ENCODE data around the gene FARSA. TPM values are rescaled to one million over a fixed set of nuclear protein-coding genes. Genes with fewer than 3 reads are reported as not detected.

Gene FARSA
- total and polyA plus RNA-seq, 2 of the 4 experiments (the other 2 are of a cell fraction), result 49.3 to 80.9 TPM

DNA sequence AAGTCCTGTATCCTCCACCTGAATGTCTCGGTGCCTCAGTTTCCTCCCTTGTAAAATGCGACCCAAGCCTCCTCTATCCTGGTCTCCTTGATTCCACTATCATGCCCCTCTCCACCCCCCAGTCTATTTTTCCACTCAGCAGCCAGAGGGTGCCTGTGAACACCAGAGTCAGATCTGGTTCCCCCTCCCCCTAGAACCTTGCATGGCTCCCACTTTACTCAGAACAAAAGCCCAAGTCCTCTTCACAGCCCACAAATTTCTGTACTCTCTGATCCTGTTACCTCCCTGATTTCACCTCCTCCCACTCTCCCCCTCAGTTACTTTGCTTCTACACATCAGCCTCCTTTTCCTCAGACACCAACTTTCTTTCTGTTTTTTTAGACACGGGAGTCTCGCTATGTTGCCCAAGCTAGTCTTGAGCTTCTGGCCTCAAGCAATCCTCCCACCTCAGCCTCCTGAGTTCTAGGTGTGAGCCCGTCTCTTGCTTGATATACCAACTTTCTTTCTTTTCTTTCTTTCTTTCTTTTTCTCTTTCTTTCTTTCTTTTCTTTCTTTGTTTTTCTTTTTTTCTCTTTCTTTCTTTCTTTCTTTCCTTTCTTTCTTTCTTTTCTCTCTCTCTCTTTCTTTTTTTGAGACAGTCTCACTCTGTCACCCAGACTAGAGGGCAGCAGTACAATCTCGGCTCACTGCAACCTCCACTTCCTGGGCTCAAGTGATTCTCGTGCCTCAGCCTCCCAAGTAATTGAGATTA lies 36.7 kb upstream of the FARSA start:
- no peak for ATAC-seq (ENCODE audit: low read depth)
- Histone ChIP-seq H3K4me1 (ENCODE audit: control insufficient read depth, insufficient read depth, low read length) (peaks cover 2% of the 10 kb centered on the region; the same call in 1 of the 2 replicates), H3K23ac (ENCODE audit: low read depth, low read length) (no peak overlapping the region), H3K4me2 (ENCODE audit: low read depth, low read length) (no peak overlapping the region), H2BK20ac (ENCODE audit: low read depth, low read length) (no peak overlapping the region), H4K8ac (ENCODE audit: low read depth in 2 of 2, low read length in 2 of 2) (no peak overlapping the region), H4K20me1 (ENCODE audit: insufficient read depth, low read length) (no peaks in the 10 kb centered on the region), H2BK15ac (ENCODE audit: low read depth, low read length) (no peak overlapping the region), H4K5ac (ENCODE audit: low read depth, low read length) (no peak overlapping the region), H3K27me3 (ENCODE audit: control insufficient read depth, insufficient read depth, low read length) (no peaks in the 10 kb centered on the region), H3K36me3 (ENCODE audit: control insufficient read depth, insufficient read depth, low read length) (no peaks in the 10 kb centered on the region), H3K4ac (ENCODE audit: low read depth, low read length) (no peak overlapping the region), H3K79me1 (ENCODE audit: low read depth in 1 of 2, low read length in 2 of 2) (no peaks in the 10 kb centered on the region; a peak in 1 of 4 replicates), H3K14ac (replicated peaks; ENCODE audit: low read depth, low read length) (no peak overlapping the region), H3K56ac (ENCODE audit: extremely low read depth, insufficient read depth, low read length) (no peak overlapping the region), H3K9me1 (ENCODE audit: insufficient read depth, low read length) (no peaks in the 10 kb centered on the region), H2AK9ac (replicated peaks; ENCODE audit: low read depth, low read length, poor library complexity) (no peak overlapping the region), H3K4me3 (ENCODE audit: insufficient read depth, low read depth, low read length) (no peak overlapping the region), H3K18ac (ENCODE audit: low read depth, low read length) (no peak overlapping the region), H2AFZ (replicated peaks; ENCODE audit: low read length, poor library complexity) (no peak overlapping the region), H3K27ac (ENCODE audit: insufficient read depth, low read length) (no peak overlapping the region), H2AK5ac (ENCODE audit: low read depth, low read length) (no peak overlapping the region), H3K9me3 (ENCODE audit: control insufficient read depth, insufficient read depth, low read length) (no peaks in the 10 kb centered on the region), H3K9ac (ENCODE audit: low read depth, low read length) (no peak overlapping the region), H4K91ac (ENCODE audit: insufficient read depth, low read depth, low read length) (no peak overlapping the region), H2BK5ac (ENCODE audit: low read depth, low read length, poor library complexity, severe bottlenecking) (no peak overlapping the region), H2BK120ac (ENCODE audit: low read depth, low read length) (no peak overlapping the region)
- dilution Hi-C loops (cut with HindIII; ENCODE audit: low sequenced_read_pairs, unreplicated experiment), result no loop called here
- POLR2A ChIA-PET (ENCODE audit: unreplicated experiment), result no interaction called here
- intact Hi-C loops (cut with micrococcal nuclease), result no loop called here
- no peak for DNase-seq
- in situ Hi-C loops (cut with MboI; ENCODE audit: low sequenced_read_pairs), result loop anchor here (10.0 kb wide), 1 partner anchor 625 kb away; no protein-coding TSS in a partner anchor
- CTCF ChIA-PET, result no interaction called here
- BruUV-seq (replicated peaks), result no TSS peak
- 91% methylated on average over 4 of the region's 7 CpGs; no CpG with 5 or more reads in 1 of the 2 experiments for WGBS, 2 experiments (ENCODE audit: extremely low coverage in 2 of 2, insufficient read length in 1 of 2)
- TF ChIP-seq FOS (IDR thresholded peaks at IDR 0.05; ENCODE audit: low read depth, low read length), result no peak
- no peak for TF ChIP-seq SMC3 (IDR thresholded peaks at IDR 0.05; ENCODE audit: low read depth, low read length)
- TF ChIP-seq MXI1 (IDR thresholded peaks at IDR 0.05; ENCODE audit: borderline replicate concordance, low read depth, low read length), result no peak
- TF ChIP-seq CEBPB (IDR thresholded peaks at IDR 0.05; ENCODE audit: low read depth, low read length), result no peak
- TF ChIP-seq POLR2A (IDR thresholded peaks at IDR 0.05; ENCODE audit: low read depth, low read length), result no peak
- no peak for TF ChIP-seq RFX5 (IDR thresholded peaks at IDR 0.05; ENCODE audit: low read depth, low read length)
- no peak for TF ChIP-seq MAZ (IDR thresholded peaks at IDR 0.05; ENCODE audit: borderline replicate concordance, low read depth, low read length)
- no peak for TF ChIP-seq RAD21 (IDR thresholded peaks at IDR 0.05; ENCODE audit: low read length)
- TF ChIP-seq, protein P1, sequence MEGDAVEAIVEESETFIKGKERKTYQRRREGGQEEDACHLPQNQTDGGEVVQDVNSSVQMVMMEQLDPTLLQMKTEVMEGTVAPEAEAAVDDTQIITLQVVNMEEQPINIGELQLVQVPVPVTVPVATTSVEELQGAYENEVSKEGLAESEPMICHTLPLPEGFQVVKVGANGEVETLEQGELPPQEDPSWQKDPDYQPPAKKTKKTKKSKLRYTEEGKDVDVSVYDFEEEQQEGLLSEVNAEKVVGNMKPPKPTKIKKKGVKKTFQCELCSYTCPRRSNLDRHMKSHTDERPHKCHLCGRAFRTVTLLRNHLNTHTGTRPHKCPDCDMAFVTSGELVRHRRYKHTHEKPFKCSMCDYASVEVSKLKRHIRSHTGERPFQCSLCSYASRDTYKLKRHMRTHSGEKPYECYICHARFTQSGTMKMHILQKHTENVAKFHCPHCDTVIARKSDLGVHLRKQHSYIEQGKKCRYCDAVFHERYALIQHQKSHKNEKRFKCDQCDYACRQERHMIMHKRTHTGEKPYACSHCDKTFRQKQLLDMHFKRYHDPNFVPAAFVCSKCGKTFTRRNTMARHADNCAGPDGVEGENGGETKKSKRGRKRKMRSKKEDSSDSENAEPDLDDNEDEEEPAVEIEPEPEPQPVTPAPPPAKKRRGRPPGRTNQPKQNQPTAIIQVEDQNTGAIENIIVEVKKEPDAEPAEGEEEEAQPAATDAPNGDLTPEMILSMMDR (conservative IDR thresholded peaks at IDR 0.05; ENCODE audit: low read depth, low read length), result no peak
- TF ChIP-seq, protein P2, sequence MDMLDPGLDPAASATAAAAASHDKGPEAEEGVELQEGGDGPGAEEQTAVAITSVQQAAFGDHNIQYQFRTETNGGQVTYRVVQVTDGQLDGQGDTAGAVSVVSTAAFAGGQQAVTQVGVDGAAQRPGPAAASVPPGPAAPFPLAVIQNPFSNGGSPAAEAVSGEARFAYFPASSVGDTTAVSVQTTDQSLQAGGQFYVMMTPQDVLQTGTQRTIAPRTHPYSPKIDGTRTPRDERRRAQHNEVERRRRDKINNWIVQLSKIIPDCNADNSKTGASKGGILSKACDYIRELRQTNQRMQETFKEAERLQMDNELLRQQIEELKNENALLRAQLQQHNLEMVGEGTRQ (IDR thresholded peaks at IDR 0.05; ENCODE audit: low read depth, low read length), result no peak
- no peak for TF ChIP-seq NFE2L2 (IDR thresholded peaks at IDR 0.05; ENCODE audit: low read depth, low read length)
- TF ChIP-seq BHLHE40 (IDR thresholded peaks at IDR 0.05; ENCODE audit: low read depth, low read length), result no peak
- no peak for TF ChIP-seq RCOR1 (IDR thresholded peaks at IDR 0.05; ENCODE audit: insufficient replicate concordance, low read length)
- no peak for TF ChIP-seq MAFK (IDR thresholded peaks at IDR 0.05; ENCODE audit: low read depth, low read length)
- TF ChIP-seq, protein P3, sequence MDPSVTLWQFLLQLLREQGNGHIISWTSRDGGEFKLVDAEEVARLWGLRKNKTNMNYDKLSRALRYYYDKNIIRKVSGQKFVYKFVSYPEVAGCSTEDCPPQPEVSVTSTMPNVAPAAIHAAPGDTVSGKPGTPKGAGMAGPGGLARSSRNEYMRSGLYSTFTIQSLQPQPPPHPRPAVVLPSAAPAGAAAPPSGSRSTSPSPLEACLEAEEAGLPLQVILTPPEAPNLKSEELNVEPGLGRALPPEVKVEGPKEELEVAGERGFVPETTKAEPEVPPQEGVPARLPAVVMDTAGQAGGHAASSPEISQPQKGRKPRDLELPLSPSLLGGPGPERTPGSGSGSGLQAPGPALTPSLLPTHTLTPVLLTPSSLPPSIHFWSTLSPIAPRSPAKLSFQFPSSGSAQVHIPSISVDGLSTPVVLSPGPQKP (IDR thresholded peaks at IDR 0.05; ENCODE audit: borderline replicate concordance, low read depth, low read length), result no peak
- TF ChIP-seq CHD1 (IDR thresholded peaks at IDR 0.05; ENCODE audit: low read depth, low read length), result no peak

Data from IMR-90 (cell line).